HG03039 (cell line): ENCODE results near the gene EDC3.
"Not testable (repeated sequence)": the region's sequence is repeated elsewhere in the genome, so short reads cannot be mapped to it uniquely, and the experiment has no call there.

Experiments
- ATAC-seq: cut with Tn5 transposase; IDR thresholded peaks from one replicate; pipeline ENCODE4 v1.9.1; 2021; ENCODE audit warnings: mild to moderate bottlenecking, moderate library complexity; ENCODE audit not compliant: unreplicated experiment

Gene EDC3

DNA sequence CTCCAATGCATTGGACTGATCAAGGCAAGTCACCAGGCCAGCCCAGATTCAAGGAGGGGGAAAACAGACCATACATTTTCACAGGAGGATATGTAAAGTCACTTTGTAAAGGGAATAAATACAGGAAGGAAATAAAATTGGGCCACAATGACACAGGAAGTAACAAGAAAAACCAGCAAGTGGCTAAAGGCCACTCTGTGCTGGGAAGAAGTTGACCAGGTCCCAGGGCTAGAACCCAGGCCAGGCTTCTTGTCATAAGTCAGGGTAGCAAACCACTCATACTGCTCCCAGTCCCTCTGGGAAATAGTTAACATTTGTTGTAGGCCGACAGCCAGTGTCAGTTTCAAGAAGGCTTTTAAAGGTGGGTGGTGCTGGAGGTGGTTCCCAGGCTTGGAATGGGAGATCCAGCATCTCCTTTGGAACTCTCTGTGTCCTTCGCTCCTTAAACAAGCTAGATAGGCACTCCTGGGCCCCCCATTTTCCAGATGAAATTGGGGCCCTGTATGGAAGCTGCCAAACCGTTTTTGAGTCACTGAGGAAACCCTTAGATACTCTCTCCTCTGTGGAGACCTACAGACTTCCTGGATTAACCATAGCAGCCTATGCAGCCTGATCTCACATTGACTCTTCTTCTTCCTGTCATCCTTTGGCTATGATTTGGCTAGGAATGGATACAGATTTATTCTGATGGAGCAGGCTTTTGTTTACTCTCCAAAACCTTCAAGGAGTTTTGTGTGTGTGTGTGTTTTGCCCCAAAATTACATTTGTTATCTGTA is 14.7 kb upstream of the EDC3 start:
- no peak for ATAC-seq

GRCh38 chr15:74709892-74710291 is 14.1 kb upstream of the EDC3 start:
- ATAC-seq, result no peak

DNA sequence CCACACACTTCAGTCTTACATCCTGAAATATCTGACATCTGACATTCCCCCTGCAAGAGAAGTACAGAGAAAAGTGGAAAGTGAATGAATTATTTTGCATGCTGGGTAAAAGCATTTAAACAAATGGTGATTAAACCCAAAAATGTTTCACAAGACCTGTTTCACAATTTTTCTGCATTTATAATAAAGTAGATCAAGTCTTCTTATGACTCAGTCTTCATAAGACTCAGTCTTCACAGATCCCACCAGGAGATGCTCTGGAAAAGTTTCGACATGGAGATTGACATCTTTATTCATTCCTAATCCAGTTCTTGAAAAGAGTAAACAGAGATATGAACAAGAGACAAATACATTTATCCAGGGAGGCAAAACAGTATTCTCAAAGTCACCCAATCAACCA is 13.2 kb upstream of the EDC3 start:
- no peak for ATAC-seq

DNA sequence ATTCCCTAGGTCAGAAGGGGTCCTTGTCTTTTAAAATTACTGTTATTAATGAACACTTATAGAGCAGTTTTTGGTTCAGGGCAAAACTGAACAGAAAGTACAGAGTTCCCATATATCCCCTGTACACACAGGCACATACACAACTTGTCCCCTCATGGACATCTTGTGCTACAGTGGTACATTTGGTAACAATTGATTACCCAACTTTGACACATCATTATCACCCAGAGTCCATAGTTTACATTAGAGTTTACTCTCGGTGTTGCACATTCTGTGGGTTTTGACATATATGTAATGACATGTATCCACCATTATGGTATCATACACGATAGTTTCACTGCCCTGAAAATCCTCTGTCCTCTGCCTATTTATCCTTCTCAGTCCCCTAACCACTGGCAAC is 984 bp upstream of the EDC3 start:
- no peak for ATAC-seq

- no peak for ATAC-seq
Observed at GRCh38 chr15:74696398-74696729, 540 bp upstream of the EDC3 start.

DNA sequence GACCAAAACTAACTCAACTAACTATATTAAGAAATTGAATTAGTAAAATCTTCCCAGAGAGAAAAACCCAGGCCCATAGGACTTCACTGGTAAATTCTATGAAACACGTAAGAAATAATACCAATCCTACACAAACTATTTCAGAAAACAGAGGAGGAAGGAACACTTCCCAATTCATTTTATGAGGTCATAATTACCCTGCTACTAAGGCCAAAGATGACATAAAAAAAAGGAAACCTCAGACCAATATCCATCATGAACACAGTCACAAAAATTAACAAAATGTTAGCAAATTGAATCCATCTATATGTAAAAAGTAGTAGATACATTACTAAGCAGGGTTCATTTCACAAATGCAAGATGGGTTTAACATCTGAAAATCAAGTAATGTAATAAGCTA is 3.5 kb downstream of the EDC3 start:
- no peak for ATAC-seq

GRCh38 chr15:74683758-74684157 is 12.1 kb downstream of the EDC3 start:
- no peak for ATAC-seq

DNA sequence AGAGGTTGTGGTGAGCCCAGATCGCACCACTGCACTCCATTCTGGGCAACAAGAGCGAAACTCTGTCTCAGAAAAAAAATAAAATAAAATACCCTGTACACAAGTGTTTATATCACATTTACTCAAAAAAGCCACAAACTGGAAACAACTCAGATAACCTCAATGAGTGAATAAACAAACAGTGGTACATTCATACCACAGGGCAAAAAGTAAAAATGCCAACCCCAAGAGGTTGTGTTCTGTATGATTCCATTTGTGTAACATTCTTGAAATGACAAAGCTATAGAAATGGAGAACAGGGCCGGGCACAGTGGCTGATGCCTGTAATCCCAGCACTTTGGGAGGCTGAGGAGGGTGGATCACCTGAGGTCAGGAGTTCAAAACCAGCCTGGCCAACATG is 12.9 kb downstream of the EDC3 start:
- ATAC-seq, result no peak

DNA sequence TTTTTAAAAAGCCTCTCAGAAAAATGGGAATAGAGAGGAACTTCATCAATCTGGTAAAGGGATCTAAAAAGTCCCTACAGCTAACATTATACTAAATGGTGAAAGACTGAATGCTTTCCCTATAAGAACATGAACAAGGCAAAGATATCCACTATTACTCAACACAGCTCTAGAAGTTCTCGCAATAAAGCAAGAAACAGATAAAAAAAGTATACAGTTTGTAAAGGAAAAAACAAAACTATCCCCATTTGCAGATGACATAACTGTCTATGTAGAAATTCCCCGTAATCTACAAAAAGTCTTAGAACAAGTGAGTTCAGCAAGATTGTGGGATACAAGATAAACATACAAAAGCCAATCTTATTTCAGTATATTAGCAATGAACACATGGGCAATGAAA is 15.4 kb downstream of the EDC3 start:
- no peak for ATAC-seq

DNA sequence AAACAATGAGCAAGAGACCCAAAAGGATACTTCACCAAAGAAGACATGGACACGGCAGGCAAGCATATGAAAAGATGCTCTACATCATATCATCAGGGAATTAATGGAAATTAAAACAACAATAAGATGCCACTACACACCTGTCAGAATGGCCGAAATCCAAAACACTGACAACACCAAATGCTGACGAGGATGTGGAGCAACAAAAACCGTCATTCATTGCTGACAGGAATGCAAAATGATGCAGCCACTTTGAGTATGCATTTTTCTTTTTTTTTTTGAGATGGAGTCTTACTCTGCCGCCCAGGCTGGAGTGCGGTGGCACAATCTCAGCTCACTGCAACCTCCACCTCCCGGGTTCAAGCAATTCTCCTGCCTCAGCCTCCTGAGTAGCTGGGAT is 19.0 kb downstream of the EDC3 start:
- ATAC-seq, result no peak

DNA sequence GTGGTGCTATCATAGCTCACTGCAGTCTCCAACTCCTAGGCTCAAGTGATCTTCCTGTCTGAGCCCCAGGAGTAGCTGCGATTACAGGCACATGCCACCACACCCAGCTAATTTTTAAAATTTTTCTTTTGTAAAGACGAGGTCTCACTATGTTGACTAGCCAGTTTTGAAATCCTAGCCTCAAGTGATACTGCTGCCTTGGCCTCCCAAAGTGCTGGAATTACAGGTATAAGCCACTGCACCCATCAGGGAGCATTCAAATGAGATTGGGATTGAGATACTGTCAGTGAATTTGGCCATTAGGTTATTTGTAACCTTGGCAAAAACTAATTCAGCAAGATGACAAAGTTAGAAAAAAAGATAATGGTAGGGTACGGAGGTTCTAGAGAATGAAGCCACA is 21.7 kb downstream of the EDC3 start:
- ATAC-seq, result no peak

DNA sequence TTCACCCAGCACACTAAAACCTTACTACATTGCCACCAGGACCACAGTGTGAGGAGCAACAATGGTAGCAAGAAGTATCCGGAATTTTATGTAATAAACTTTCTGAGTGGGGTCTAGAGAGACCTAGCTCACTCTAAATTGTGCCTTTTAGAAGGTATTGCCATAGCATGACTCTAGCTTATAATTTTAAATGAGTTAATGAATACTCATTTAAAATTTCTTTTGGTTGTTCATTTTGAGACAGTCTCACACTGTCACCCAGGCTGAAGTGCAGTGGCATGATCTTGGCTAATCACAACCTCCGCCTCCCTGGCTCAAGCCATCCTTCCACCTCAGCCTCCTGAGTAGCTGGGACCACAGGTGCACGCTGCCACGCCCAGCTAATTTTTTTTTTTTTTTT is 26.2 kb downstream of the EDC3 start:
- no peak for ATAC-seq

GRCh38 chr15:74667975-74668374 is 27.8 kb downstream of the EDC3 start:
- no peak for ATAC-seq

DNA sequence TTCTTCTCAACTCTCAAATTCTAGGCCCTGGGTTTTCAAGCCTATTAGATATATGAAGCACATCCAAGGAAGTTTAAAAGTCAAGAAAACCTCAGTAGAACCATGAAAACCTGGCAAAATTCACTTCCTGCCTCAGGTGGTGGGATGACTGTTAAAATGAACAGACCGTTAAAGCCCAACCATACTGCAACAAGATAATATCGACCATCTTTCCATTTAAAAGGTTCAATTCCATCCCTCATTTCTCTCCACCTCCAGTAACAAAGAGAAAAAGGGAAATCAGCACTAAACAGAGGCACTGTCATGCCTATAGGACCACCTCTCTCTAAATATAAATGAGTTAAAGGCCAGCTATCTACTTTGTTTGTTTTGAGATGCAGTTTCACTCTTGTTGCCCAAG is 31.2 kb downstream of the EDC3 start:
- ATAC-seq, result no peak

- ATAC-seq, result no peak
Observed at GRCh38 chr15:74664028-74664616, 31.7 kb downstream of the EDC3 start.

GRCh38 chr15:74663303-74664027 is 32.4 kb downstream of the EDC3 start:
- ATAC-seq, result no peak

GRCh38 chr15:74662064-74662860 is 33.6 kb downstream of the EDC3 start:
- ATAC-seq, result no peak

DNA sequence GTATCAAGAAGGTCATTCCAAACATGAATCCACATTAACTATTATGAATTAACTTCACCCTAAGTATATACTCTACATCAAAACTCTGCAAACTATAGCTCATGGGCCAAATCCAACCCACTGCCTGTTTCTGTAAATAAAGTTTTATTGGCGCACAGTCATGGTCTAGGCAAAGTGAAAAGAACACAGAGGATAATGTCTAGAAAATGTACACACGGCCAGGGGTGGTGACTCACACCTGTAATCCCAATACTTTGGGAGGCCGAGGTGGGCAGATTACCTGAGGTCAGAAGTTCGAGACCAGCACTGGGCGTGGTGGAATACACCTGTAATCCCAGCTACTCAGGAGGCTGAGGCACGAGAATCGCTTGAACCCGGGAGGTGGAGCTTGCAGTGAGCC is 34.5 kb downstream of the EDC3 start:
- not testable (repeated sequence) for ATAC-seq

GRCh38 chr15:74657846-74658245 is 38.0 kb downstream of the EDC3 start:
- ATAC-seq, result no peak

DNA sequence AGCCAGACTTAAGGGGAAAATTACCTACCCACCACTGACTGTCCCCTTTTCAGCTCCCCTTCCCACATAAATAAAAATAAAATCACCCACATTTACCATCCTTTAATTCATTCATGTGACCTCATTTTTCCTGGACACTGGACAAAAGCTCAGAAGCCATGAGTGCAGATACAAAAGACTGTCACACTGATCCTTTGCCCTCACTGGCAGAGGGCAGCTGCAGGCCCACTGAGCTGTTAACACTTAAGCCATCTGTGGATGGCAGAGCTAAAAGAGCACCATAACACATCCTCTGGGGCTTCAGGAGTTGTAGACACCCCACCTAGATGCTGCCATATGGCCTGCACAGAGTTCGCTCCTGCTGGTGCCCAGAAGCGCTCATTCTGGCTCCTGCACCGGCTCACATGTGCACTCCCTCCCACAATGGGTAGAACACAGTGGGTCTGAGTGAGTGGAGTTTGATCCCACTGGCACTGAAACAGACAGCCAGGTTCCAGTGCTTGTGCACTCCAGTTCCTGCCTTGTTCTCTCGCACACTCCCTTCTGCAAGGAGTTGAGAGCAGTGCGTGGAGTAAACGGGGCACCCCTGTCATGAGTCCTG is 38.8 kb downstream of the EDC3 start:
- ATAC-seq, result no peak

DNA sequence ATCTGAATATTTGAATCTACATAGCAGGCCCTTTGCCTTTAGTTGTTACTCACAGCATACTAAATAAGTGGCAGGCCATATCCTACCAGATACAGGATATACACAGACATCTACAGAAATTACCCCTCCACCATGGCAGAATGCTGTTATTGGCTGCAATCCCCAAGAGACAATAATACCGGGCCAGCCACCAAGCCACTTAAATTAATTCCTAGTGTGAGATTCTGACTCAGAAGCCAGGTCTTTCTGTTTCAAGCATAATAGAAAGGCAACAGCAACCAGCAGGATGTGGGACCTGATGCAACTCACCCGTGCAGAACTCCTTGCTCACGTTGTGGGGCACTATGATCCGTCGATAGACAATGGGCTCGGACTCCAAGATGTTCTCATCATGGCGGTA is 40.4 kb downstream of the EDC3 start:
- ATAC-seq, result no peak
